ENCODE results near the gene GAR1. TPM values are rescaled to one million over a fixed set of nuclear protein-coding genes. Genes with fewer than 3 reads are reported as not detected.
"Not testable (repeated sequence)": the region's sequence is repeated elsewhere in the genome, so short reads cannot be mapped to it uniquely, and the experiment has no call there.

GAR1 gene
- total RNA-seq (3.9 TPM), polyA plus RNA-seq (ENCODE audit: insufficient read depth in 1 of 8, insufficient read length in 8 of 8, low replicate concordance in 1 of 8) (10 to 100 TPM; 23.8 to 43.9 (median 35.7) TPM)
- long read RNA-seq, donor 1, transcript GAR1-201 (7 exons, 1,224 nt): major isoform, 6 of 7 reads
- long read RNA-seq, donor 1, partial matches to known transcripts: 0 of 7 reads
- long read RNA-seq, donor 1, other reads (novel, unspliced or antisense): 0 of 7 reads
- long read RNA-seq, donor 2, partial matches to known transcripts: 0 of 1 reads
- long read RNA-seq, donor 2, other reads (novel, unspliced or antisense): 0 of 1 reads
- long read RNA-seq, donor 3, transcript GAR1-201 (7 exons, 1,224 nt): major isoform, 5 of 5 reads
- long read RNA-seq, donor 3, partial matches to known transcripts: 0 of 5 reads
- long read RNA-seq, donor 3, other reads (novel, unspliced or antisense): 0 of 5 reads
- long read RNA-seq, donor 4, partial matches to known transcripts: 0 of 3 reads
- long read RNA-seq, donor 4, other reads (novel, unspliced or antisense): 0 of 3 reads
- long read RNA-seq, donor 5, transcript GAR1-202 (7 exons, 1,011 nt): minor isoform, 6 of 38 reads
- long read RNA-seq, donor 5, transcript GAR1-201 (7 exons, 1,224 nt): major isoform, 17 of 38 reads
- long read RNA-seq, donor 5, partial matches to known transcripts: 15 of 38 reads
- long read RNA-seq, donor 5, other reads (novel, unspliced or antisense): 0 of 38 reads
- long read RNA-seq, donor 6, transcript GAR1-201 (7 exons, 1,224 nt): major isoform, 10 of 23 reads
- long read RNA-seq, donor 6, partial matches to known transcripts: 10 of 23 reads
- long read RNA-seq, donor 6, other reads (novel, unspliced or antisense): 0 of 23 reads
- long read RNA-seq, donor 7, transcript GAR1-201 (7 exons, 1,224 nt): major isoform, 7 of 9 reads
- long read RNA-seq, donor 7, partial matches to known transcripts: 0 of 9 reads
- long read RNA-seq, donor 7, other reads (novel, unspliced or antisense): 0 of 9 reads
- long read RNA-seq, donor 8, partial matches to known transcripts: 6 of 10 reads
- long read RNA-seq, donor 8, other reads (novel, unspliced or antisense): 0 of 10 reads
- long read RNA-seq, donor 9, partial matches to known transcripts: 10 of 13 reads
- long read RNA-seq, donor 9, other reads (novel, unspliced or antisense): 0 of 13 reads
- long read RNA-seq, donor 10, partial matches to known transcripts: 0 of 4 reads
- long read RNA-seq, donor 10, other reads (novel, unspliced or antisense): 0 of 4 reads
- long read RNA-seq, donor 11, transcript GAR1-201 (7 exons, 1,224 nt): major isoform, 5 of 5 reads
- long read RNA-seq, donor 11, partial matches to known transcripts: 0 of 5 reads
- long read RNA-seq, donor 11, other reads (novel, unspliced or antisense): 0 of 5 reads

GRCh38 chr4:109815151-109816081 is at the start of gene GAR1:
Gene GAR1, plus strand, starts transcription at chr4:109815762. Its CDS starts 403 bp downstream, at chr4:109816165.
- DNase-seq: peak; percentile 98
- peaks cover 13% of the 10 kb centered on the region for H3K36me3 ChIP-seq (ENCODE audit: control insufficient read depth, insufficient read depth, low read length)
- H3K9me3 ChIP-seq (replicated peaks; ENCODE audit: control insufficient read depth, low read depth, low read length): no peaks in the 10 kb centered on the region
- peak within 1 kb of the TSS; percentile 93 for H3K27ac ChIP-seq (ENCODE audit: low read length)
- H3K27me3 ChIP-seq (ENCODE audit: control insufficient read depth, insufficient read depth, low read length): no peaks in the 10 kb centered on the region
- H3K4me1 ChIP-seq (ENCODE audit: control insufficient read depth, insufficient read depth, low read length): peaks cover 10% of the 10 kb centered on the region
- WGBS (ENCODE audit: insufficient coverage): under 1% methylated on average over 34 of the region's 53 CpGs
- H3K4me3 ChIP-seq (ENCODE audit: low read length): peak within 1 kb of the TSS; percentile 98

GRCh38 chr4:109782092-109782491 is 33.5 kb upstream of the GAR1 start:
- H3K9me3 ChIP-seq (replicated peaks; ENCODE audit: control insufficient read depth, low read depth, low read length); H3K4me3 ChIP-seq (ENCODE audit: low read length); H3K27me3 ChIP-seq (ENCODE audit: control insufficient read depth, insufficient read depth, low read length); H3K36me3 ChIP-seq (ENCODE audit: control insufficient read depth, insufficient read depth, low read length); H3K27ac ChIP-seq (ENCODE audit: low read length); H3K4me1 ChIP-seq (ENCODE audit: control insufficient read depth, insufficient read depth, low read length); DNase-seq: not testable (repeated sequence)
- no CpG with 5 or more reads among the region's 2 CpGs for WGBS (ENCODE audit: insufficient coverage)

GRCh38 chr4:109786846-109787245 is 28.7 kb upstream of the GAR1 start:
- H3K27ac ChIP-seq (ENCODE audit: low read length): no peak overlapping the region
- H3K9me3 ChIP-seq (replicated peaks; ENCODE audit: control insufficient read depth, low read depth, low read length): no peaks in the 10 kb centered on the region
- no peaks in the 10 kb centered on the region for H3K4me1 ChIP-seq (ENCODE audit: control insufficient read depth, insufficient read depth, low read length)
- DNase-seq: no peak
- WGBS (ENCODE audit: insufficient coverage): no CpG with 5 or more reads among the region's 1 CpG
- H3K36me3 ChIP-seq (ENCODE audit: control insufficient read depth, insufficient read depth, low read length): no peaks in the 10 kb centered on the region
- H3K27me3 ChIP-seq (ENCODE audit: control insufficient read depth, insufficient read depth, low read length): no peaks in the 10 kb centered on the region
- H3K4me3 ChIP-seq (ENCODE audit: low read length): no peak overlapping the region

- no CpG with 5 or more reads among the region's 1 CpG for WGBS (ENCODE audit: insufficient coverage)
- H3K36me3 ChIP-seq (ENCODE audit: control insufficient read depth, insufficient read depth, low read length): no peaks in the 10 kb centered on the region
- H3K9me3 ChIP-seq (replicated peaks; ENCODE audit: control insufficient read depth, low read depth, low read length): no peaks in the 10 kb centered on the region
- no peaks in the 10 kb centered on the region for H3K27me3 ChIP-seq (ENCODE audit: control insufficient read depth, insufficient read depth, low read length)
- no peak overlapping the region for H3K4me3 ChIP-seq (ENCODE audit: low read length)
- DNase-seq: no peak
- H3K27ac ChIP-seq (ENCODE audit: low read length): no peak overlapping the region
- H3K4me1 ChIP-seq (ENCODE audit: control insufficient read depth, insufficient read depth, low read length): no peaks in the 10 kb centered on the region
Observed at GRCh38 chr4:109787807-109788206, 27.8 kb upstream of the GAR1 start.

GRCh38 chr4:109795059-109795458 is 20.5 kb upstream of the GAR1 start:
- Histone ChIP-seq H3K27me3 (ENCODE audit: control insufficient read depth, insufficient read depth, low read length) (no peaks in the 10 kb centered on the region), H3K9me3 (replicated peaks; ENCODE audit: control insufficient read depth, low read depth, low read length) (peaks cover 8% of the 10 kb centered on the region), H3K4me1 (ENCODE audit: control insufficient read depth, insufficient read depth, low read length) (no peaks in the 10 kb centered on the region), H3K36me3 (ENCODE audit: control insufficient read depth, insufficient read depth, low read length) (no peaks in the 10 kb centered on the region), H3K4me3 (ENCODE audit: low read length) (no peak overlapping the region), H3K27ac (ENCODE audit: low read length) (no peak overlapping the region)
- 85% methylated on average over 3 of the region's 6 CpGs for WGBS (ENCODE audit: insufficient coverage)
- no peak for DNase-seq

- Histone ChIP-seq H3K4me3 (ENCODE audit: low read length) (no peak overlapping the region), H3K27me3 (ENCODE audit: control insufficient read depth, insufficient read depth, low read length) (no peaks in the 10 kb centered on the region), H3K4me1 (ENCODE audit: control insufficient read depth, insufficient read depth, low read length) (no peaks in the 10 kb centered on the region), H3K27ac (ENCODE audit: low read length) (no peak overlapping the region), H3K9me3 (replicated peaks; ENCODE audit: control insufficient read depth, low read depth, low read length) (peaks cover 8% of the 10 kb centered on the region), H3K36me3 (ENCODE audit: control insufficient read depth, insufficient read depth, low read length) (no peaks in the 10 kb centered on the region)
- no peak for DNase-seq
Observed at GRCh38 chr4:109798866-109799265, 16.7 kb upstream of the GAR1 start.

GRCh38 chr4:109801099-109801789 is 14.3 kb upstream of the GAR1 start:
- DNase-seq: no peak
- no peak overlapping the region for H3K4me3 ChIP-seq (ENCODE audit: low read length)
- H3K27ac ChIP-seq (ENCODE audit: low read length): peak overlapping the region; percentile 43

GRCh38 chr4:109801895-109802319 is 13.7 kb upstream of the GAR1 start, which contains the start of gene CFI:
Gene CFI, minus strand, starts transcription at chr4:109801999. Its CDS starts 28 bp downstream, at chr4:109801971.
- Histone ChIP-seq H3K9me3 (replicated peaks; ENCODE audit: control insufficient read depth, low read depth, low read length) (no peaks in the 10 kb centered on the region), H3K4me1 (ENCODE audit: control insufficient read depth, insufficient read depth, low read length) (no peaks in the 10 kb centered on the region), H3K27me3 (ENCODE audit: control insufficient read depth, insufficient read depth, low read length) (peaks cover under 1% of the 10 kb centered on the region), H3K4me3 (ENCODE audit: low read length) (no peak within 1 kb of the TSS), H3K27ac (ENCODE audit: low read length) (peak within 1 kb of the TSS; percentile 49), H3K36me3 (ENCODE audit: control insufficient read depth, insufficient read depth, low read length) (no peaks in the 10 kb centered on the region)
- DNase-seq: peak; percentile 47
- no CpG with 5 or more reads among the region's 2 CpGs for WGBS (ENCODE audit: insufficient coverage)

More at GRCh38 chr4:109801099-109801789, 14.3 kb upstream of the GAR1 start:
- Histone ChIP-seq H3K9me3 (replicated peaks; ENCODE audit: control insufficient read depth, low read depth, low read length) (peaks cover 2% of the 10 kb centered on the region), H3K36me3 (ENCODE audit: control insufficient read depth, insufficient read depth, low read length) (no peaks in the 10 kb centered on the region), H3K27me3 (ENCODE audit: control insufficient read depth, insufficient read depth, low read length) (no peaks in the 10 kb centered on the region), H3K4me1 (ENCODE audit: control insufficient read depth, insufficient read depth, low read length) (no peaks in the 10 kb centered on the region)
- WGBS (ENCODE audit: insufficient coverage): 40% methylated on average over 1 of the region's 4 CpGs

All from muscle of leg (tissue), 16 donors.